ENCODE measurements around the gene IL17C. TPM values are rescaled to one million over a fixed set of nuclear protein-coding genes. Genes with fewer than 3 reads are reported as not detected.

The IL17C gene
- total and polyA plus RNA-seq, 4 donors: not detected

DNA sequence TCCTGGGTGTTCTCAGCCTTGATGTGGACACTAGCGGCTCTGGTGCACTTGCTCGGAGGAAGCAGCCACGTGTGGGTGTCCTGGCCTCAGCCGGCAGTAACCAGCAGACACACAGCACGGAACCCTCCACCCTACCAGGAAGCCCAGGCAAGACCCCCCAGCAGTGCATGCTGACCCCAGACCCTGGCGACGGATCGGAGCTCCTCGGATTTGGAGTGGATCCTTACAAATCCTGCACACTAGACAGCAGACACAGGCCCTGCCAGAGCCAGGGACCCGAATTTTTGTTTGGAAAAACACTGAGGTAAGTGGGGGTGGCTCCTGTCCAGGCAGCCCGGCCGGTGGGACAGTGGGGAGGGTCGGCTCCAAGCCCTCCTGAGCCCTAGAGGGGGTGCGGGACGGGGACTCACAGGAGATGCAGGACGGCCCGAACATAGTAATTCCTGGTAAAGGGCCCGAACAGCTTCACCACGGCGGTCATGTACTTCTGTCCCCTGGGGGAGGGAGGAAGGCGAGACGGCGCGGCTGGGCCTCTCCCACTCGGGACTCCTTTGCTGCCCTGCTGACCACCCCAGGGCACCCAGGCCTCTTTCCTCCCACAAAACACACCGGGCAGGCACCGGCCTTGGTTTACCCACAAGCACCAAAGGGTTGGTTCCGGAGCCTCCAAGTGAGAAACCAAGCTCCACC is 8.1 kb downstream of the IL17C start:
- no peaks in the 10 kb centered on the region for H3K9me3 ChIP-seq (ENCODE audit: control insufficient read depth in 4 of 4, low read length in 3 of 4)
- no peak overlapping the region for H3K9ac ChIP-seq (ENCODE audit: low read depth in 1 of 2, low read length in 2 of 2)
- DNase-seq (ENCODE audit: low spot score): no peak
- H3K27ac ChIP-seq (ENCODE audit: low read depth in 1 of 2, low read length in 2 of 2): no peak overlapping the region
- peaks cover 0 to 11% (median 3%) of the 10 kb centered on the region in 4 donors for H3K4me1 ChIP-seq (ENCODE audit: control insufficient read depth in 4 of 4, insufficient read depth in 4 of 4, low read length in 3 of 4)
- 92% methylated on average over 28 of the region's 28 CpGs for WGBS
- peaks cover 0 to 2% (median under 1%) of the 10 kb centered on the region in 4 donors for H3K36me3 ChIP-seq (ENCODE audit: control insufficient read depth in 4 of 4, insufficient read depth in 3 of 4, low read depth in 1 of 4, low read length in 3 of 4)
- no peak for TF ChIP-seq NR2F2 (IDR thresholded peaks at IDR 0.05)
- TF ChIP-seq RAD21 (IDR thresholded peaks at IDR 0.05): no peak
- TF ChIP-seq, protein P1, sequence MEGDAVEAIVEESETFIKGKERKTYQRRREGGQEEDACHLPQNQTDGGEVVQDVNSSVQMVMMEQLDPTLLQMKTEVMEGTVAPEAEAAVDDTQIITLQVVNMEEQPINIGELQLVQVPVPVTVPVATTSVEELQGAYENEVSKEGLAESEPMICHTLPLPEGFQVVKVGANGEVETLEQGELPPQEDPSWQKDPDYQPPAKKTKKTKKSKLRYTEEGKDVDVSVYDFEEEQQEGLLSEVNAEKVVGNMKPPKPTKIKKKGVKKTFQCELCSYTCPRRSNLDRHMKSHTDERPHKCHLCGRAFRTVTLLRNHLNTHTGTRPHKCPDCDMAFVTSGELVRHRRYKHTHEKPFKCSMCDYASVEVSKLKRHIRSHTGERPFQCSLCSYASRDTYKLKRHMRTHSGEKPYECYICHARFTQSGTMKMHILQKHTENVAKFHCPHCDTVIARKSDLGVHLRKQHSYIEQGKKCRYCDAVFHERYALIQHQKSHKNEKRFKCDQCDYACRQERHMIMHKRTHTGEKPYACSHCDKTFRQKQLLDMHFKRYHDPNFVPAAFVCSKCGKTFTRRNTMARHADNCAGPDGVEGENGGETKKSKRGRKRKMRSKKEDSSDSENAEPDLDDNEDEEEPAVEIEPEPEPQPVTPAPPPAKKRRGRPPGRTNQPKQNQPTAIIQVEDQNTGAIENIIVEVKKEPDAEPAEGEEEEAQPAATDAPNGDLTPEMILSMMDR (IDR thresholded peaks at IDR 0.05; ENCODE audit: low read depth, low read length, missing input control): no peak
- no peak for TF ChIP-seq SP1 (IDR thresholded peaks at IDR 0.05)
- TF ChIP-seq FOXA2 (IDR thresholded peaks at IDR 0.05): no peak
- TF ChIP-seq GABPA (IDR thresholded peaks at IDR 0.05 in 1 of 2, conservative IDR thresholded peaks at IDR 0.05 in 1 of 2): no peak
- TF ChIP-seq, protein P2, sequence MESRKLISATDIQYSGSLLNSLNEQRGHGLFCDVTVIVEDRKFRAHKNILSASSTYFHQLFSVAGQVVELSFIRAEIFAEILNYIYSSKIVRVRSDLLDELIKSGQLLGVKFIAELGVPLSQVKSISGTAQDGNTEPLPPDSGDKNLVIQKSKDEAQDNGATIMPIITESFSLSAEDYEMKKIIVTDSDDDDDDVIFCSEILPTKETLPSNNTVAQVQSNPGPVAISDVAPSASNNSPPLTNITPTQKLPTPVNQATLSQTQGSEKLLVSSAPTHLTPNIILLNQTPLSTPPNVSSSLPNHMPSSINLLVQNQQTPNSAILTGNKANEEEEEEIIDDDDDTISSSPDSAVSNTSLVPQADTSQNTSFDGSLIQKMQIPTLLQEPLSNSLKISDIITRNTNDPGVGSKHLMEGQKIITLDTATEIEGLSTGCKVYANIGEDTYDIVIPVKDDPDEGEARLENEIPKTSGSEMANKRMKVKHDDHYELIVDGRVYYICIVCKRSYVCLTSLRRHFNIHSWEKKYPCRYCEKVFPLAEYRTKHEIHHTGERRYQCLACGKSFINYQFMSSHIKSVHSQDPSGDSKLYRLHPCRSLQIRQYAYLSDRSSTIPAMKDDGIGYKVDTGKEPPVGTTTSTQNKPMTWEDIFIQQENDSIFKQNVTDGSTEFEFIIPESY (IDR thresholded peaks at IDR 0.05): no peak
- TF ChIP-seq HNF4A (conservative IDR thresholded peaks at IDR 0.05): no peak
- TF ChIP-seq YY1 (IDR thresholded peaks at IDR 0.05): no peak
- TF ChIP-seq, protein P3, sequence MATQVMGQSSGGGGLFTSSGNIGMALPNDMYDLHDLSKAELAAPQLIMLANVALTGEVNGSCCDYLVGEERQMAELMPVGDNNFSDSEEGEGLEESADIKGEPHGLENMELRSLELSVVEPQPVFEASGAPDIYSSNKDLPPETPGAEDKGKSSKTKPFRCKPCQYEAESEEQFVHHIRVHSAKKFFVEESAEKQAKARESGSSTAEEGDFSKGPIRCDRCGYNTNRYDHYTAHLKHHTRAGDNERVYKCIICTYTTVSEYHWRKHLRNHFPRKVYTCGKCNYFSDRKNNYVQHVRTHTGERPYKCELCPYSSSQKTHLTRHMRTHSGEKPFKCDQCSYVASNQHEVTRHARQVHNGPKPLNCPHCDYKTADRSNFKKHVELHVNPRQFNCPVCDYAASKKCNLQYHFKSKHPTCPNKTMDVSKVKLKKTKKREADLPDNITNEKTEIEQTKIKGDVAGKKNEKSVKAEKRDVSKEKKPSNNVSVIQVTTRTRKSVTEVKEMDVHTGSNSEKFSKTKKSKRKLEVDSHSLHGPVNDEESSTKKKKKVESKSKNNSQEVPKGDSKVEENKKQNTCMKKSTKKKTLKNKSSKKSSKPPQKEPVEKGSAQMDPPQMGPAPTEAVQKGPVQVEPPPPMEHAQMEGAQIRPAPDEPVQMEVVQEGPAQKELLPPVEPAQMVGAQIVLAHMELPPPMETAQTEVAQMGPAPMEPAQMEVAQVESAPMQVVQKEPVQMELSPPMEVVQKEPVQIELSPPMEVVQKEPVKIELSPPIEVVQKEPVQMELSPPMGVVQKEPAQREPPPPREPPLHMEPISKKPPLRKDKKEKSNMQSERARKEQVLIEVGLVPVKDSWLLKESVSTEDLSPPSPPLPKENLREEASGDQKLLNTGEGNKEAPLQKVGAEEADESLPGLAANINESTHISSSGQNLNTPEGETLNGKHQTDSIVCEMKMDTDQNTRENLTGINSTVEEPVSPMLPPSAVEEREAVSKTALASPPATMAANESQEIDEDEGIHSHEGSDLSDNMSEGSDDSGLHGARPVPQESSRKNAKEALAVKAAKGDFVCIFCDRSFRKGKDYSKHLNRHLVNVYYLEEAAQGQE (IDR thresholded peaks at IDR 0.05): no peak
- no peak for TF ChIP-seq FOXA1 (IDR thresholded peaks at IDR 0.05)
- TF ChIP-seq, protein P4, sequence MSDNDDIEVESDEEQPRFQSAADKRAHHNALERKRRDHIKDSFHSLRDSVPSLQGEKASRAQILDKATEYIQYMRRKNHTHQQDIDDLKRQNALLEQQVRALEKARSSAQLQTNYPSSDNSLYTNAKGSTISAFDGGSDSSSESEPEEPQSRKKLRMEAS (IDR thresholded peaks at IDR 0.05): no peak
- TF ChIP-seq HNF4G (IDR thresholded peaks at IDR 0.05): no peak
- TF ChIP-seq JUND (IDR thresholded peaks at IDR 0.05): no peak
- no peak for TF ChIP-seq RXRA (IDR thresholded peaks at IDR 0.05)
- no peaks in the 10 kb centered on the region for H3K27me3 ChIP-seq (ENCODE audit: control insufficient read depth in 4 of 4, insufficient read depth in 4 of 4, low read length in 3 of 4)
- H3K4me3 ChIP-seq (ENCODE audit: low read depth in 1 of 3, low read length in 3 of 3): no peak overlapping the region
